ENCODE results near the gene EML6.
"Not testable (repeated sequence)": the region's sequence is repeated elsewhere in the genome, so short reads cannot be mapped to it uniquely, and the experiment has no call there.

Gene EML6

GRCh38 chr2:54805255-54805654 is 81.8 kb downstream of the EML6 start:
- no peak for DNase-seq (ENCODE audit: low spot score)

- DNase-seq (ENCODE audit: low spot score) = no peak
Measured at GRCh38 chr2:54806975-54807374, 83.5 kb downstream of the EML6 start.

GRCh38 chr2:54808661-54809060 is 85.2 kb downstream of the EML6 start:
- DNase-seq (ENCODE audit: low spot score) = no peak

GRCh38 chr2:54809819-54810218 is 86.4 kb downstream of the EML6 start:
- DNase-seq (ENCODE audit: low spot score) = no peak

GRCh38 chr2:54810246-54810645 is 86.8 kb downstream of the EML6 start:
- DNase-seq (ENCODE audit: low spot score) = no peak

GRCh38 chr2:54813584-54813983 is 90.1 kb downstream of the EML6 start:
- DNase-seq (ENCODE audit: low spot score) = no peak

- no peak for DNase-seq (ENCODE audit: low spot score)
Measured at GRCh38 chr2:54814389-54815147, 91.1 kb downstream of the EML6 start.

- DNase-seq (ENCODE audit: low spot score) = no peak
Measured at GRCh38 chr2:54815148-54815539, 91.7 kb downstream of the EML6 start.

GRCh38 chr2:54818226-54818625 is 94.8 kb downstream of the EML6 start:
- DNase-seq (ENCODE audit: low spot score) = no peak

GRCh38 chr2:54820558-54820957 is 97.1 kb downstream of the EML6 start:
- DNase-seq (ENCODE audit: low spot score) = no peak

GRCh38 chr2:54824567-54824966 is 101.1 kb downstream of the EML6 start:
- DNase-seq (ENCODE audit: low spot score) = no peak

GRCh38 chr2:54830546-54830945 is 107.1 kb downstream of the EML6 start:
- no peak for DNase-seq (ENCODE audit: low spot score)

GRCh38 chr2:54831480-54831879 is 108.0 kb downstream of the EML6 start:
- DNase-seq (ENCODE audit: low spot score) = no peak

GRCh38 chr2:54834721-54835120 is 111.3 kb downstream of the EML6 start:
- no peak for DNase-seq (ENCODE audit: low spot score)

- no peak for DNase-seq (ENCODE audit: low spot score)
Measured at GRCh38 chr2:54836477-54836876, 113.0 kb downstream of the EML6 start.

- peak; percentile 69 for DNase-seq (ENCODE audit: low spot score)
Measured at GRCh38 chr2:54838585-54839035, 115.1 kb downstream of the EML6 start.

GRCh38 chr2:54839461-54840255 is 116.2 kb downstream of the EML6 start:
- no peak for DNase-seq (ENCODE audit: low spot score)

- DNase-seq (ENCODE audit: low spot score) = no peak
Measured at GRCh38 chr2:54840559-54841468, 117.4 kb downstream of the EML6 start.

GRCh38 chr2:54841500-54841899 is 118.0 kb downstream of the EML6 start:
- not testable (repeated sequence) for DNase-seq (ENCODE audit: low spot score)

- no peak for DNase-seq (ENCODE audit: low spot score)
Measured at GRCh38 chr2:54845094-54845493, 121.6 kb downstream of the EML6 start.

GRCh38 chr2:54845514-54845913 is 122.1 kb downstream of the EML6 start:
- DNase-seq (ENCODE audit: low spot score) = no peak
